Right lobe of liver (tissue), 4 donors: ENCODE measurements around the gene ZCCHC17.

ENCODE experiments used
- POLR2A ChIP-seq: fragments of 450-650 bp; IDR thresholded peaks from one replicate; pipeline ENCODE4 v1.6.1; 2017; ENCODE audit warnings: antibody characterized with exemption, mild to moderate bottlenecking
- TF ChIP-seq, protein P1 (sequence below), 4 donors: fragments of 200-600 bp in 3 of 4; fragments of 450-650 bp in 1 of 4; IDR thresholded peaks; one replicate each; pipeline versions ENCODE4 v1.5.1 to v1.8.0; 2016 to 2022; ENCODE audit warnings: antibody characterized with exemption in 4 of 4, mild to moderate bottlenecking in 2 of 4
- donor health status: DM: no; HTN: no; CAD: no.
- donor health status: DM: no; HTN: no; CAD: no.
- donor health status: DM: no; HTN: yes; CAD: no.

DNA sequence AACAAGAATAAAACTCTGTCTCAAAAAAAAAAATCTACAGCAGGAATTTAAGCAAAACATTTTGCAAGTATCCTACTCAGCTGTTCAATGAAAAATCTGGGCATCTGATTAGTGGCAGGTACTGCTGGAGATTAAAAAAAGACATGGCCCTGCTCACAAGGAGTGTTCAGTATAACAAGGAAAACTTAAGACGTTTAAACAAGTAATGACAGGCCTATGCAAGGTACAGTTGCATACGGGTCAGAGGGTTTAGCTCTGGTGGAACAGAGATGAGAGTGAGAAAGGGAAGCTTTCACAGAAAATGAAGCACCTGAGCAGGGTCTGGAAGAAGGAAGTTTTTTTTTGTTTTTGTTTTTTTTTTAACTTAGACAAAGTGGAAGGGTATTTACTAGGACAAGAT lies 23.2 kb upstream of the ZCCHC17 start:
- TF ChIP-seq, protein P1, sequence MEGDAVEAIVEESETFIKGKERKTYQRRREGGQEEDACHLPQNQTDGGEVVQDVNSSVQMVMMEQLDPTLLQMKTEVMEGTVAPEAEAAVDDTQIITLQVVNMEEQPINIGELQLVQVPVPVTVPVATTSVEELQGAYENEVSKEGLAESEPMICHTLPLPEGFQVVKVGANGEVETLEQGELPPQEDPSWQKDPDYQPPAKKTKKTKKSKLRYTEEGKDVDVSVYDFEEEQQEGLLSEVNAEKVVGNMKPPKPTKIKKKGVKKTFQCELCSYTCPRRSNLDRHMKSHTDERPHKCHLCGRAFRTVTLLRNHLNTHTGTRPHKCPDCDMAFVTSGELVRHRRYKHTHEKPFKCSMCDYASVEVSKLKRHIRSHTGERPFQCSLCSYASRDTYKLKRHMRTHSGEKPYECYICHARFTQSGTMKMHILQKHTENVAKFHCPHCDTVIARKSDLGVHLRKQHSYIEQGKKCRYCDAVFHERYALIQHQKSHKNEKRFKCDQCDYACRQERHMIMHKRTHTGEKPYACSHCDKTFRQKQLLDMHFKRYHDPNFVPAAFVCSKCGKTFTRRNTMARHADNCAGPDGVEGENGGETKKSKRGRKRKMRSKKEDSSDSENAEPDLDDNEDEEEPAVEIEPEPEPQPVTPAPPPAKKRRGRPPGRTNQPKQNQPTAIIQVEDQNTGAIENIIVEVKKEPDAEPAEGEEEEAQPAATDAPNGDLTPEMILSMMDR (IDR thresholded peaks at IDR 0.05) = no peak
- no peak for TF ChIP-seq POLR2A
